Panc1 (cell line): ENCODE measurements around the gene ZNF398. TPM values are rescaled to one million over a fixed set of nuclear protein-coding genes. Genes with fewer than 3 reads are reported as not detected.

Experiments used
- ATAC-seq: fragments of 200-7000 bp; cut with Tn5 transposase; 2 replicates; pipeline ENCODE4 v1.9.1; 2020; ENCODE audit warnings: mild to moderate bottlenecking, moderate library complexity
- BruUV-seq: library from RNA; stranded (reverse); fragments of 400-500 nt; replicated peaks from 2 replicates; lab custom pipeline; 2021; lab: Mats Ljungman, UMichigan
- CTCF ChIA-PET: fragments of 300-600 bp; sonication (Branson Sonifier 250); formaldehyde crosslinking; loops from one replicate; lab custom pipeline; 2022; ENCODE audit warnings: antibody characterized with exemption; lab: Charles Lee
- POLR2A ChIA-PET: fragments of 300-600 bp; sonication (Branson Sonifier 250); formaldehyde crosslinking; loops from one replicate; lab custom pipeline; 2022; ENCODE audit warnings: antibody characterized with exemption; lab: Charles Lee
- DNase-seq: peaks from one replicate; pipeline ENCODE4 v3.0.0-alpha.2; 2010; ENCODE audit warnings: low read depth, low spot score
- H3K27ac ChIP-seq: 2 replicates; pipeline ENCODE4 v1.5.1; 2011; ENCODE audit warnings: mild to moderate bottlenecking, low read length, inconsistent platforms
- H3K27me3 ChIP-seq: fragments of 200-500 bp; sonication (Bioruptor generic); 2 replicates; pipeline ENCODE4 v1.6.0; 2014; ENCODE audit warnings: low read length, inconsistent platforms; ENCODE audit not compliant: control insufficient read depth, insufficient read depth
- H3K36me3 ChIP-seq: fragments of 200-500 bp; sonication (Bioruptor generic); 2 replicates; pipeline ENCODE4 v1.5.1; 2014; ENCODE audit warnings: inconsistent platforms, mild to moderate bottlenecking, low read length, moderate library complexity; ENCODE audit not compliant: control insufficient read depth, insufficient read depth
- H3K4me1 ChIP-seq: 2 replicates; pipeline ENCODE4 v1.5.1; 2011; ENCODE audit warnings: inconsistent platforms, mild to moderate bottlenecking, low read length, moderate library complexity; ENCODE audit not compliant: control insufficient read depth, insufficient read depth
- H3K4me3 ChIP-seq, 2 experiments: 2 replicates each; pipeline ENCODE4 v1.5.1; 2011 to 2012; ENCODE audit warnings: low read depth in 2 of 2, low read length in 2 of 2, mild to moderate bottlenecking in 2 of 2, inconsistent platforms in 1 of 2, moderate library complexity in 1 of 2
- H3K9me3 ChIP-seq: fragments of 200-500 bp; sonication (Bioruptor generic); 2 replicates; pipeline ENCODE4 v1.5.1; 2014; ENCODE audit warnings: low read depth, mild to moderate bottlenecking, inconsistent platforms, low read length, moderate library complexity; ENCODE audit not compliant: control insufficient read depth, insufficient read depth
- CTCF ChIP-seq: fragments of 450-650 bp; IDR thresholded peaks from 2 replicates; pipeline ENCODE4 v1.5.1; 2017; ENCODE audit warnings: mild to moderate bottlenecking
- POLR2AphosphoS5 ChIP-seq: IDR thresholded peaks from 2 replicates; pipeline ENCODE4 v1.6.1; 2012; ENCODE audit warnings: mild to moderate bottlenecking, low read depth, low read length, moderate library complexity
- REST ChIP-seq, 2 experiments: IDR thresholded peaks; 2 replicates each; pipeline ENCODE4 v1.6.1; 2011 to 2012; ENCODE audit warnings: low read depth in 2 of 2, control low read depth in 1 of 2, low read length in 1 of 2, mild to moderate bottlenecking in 1 of 2, moderate library complexity in 1 of 2; ENCODE audit not compliant: insufficient read depth in 1 of 2
- SIN3A ChIP-seq: IDR thresholded peaks from 2 replicates; pipeline ENCODE4 v1.6.1; 2012; ENCODE audit warnings: low read depth, mild to moderate bottlenecking, low read length, moderate library complexity, borderline replicate concordance; ENCODE audit not compliant: insufficient read depth
- TCF7L2 ChIP-seq: IDR thresholded peaks from 2 replicates; pipeline ENCODE4 v1.6.1; 2011; ENCODE audit warnings: mild to moderate bottlenecking, low read depth, low read length, inconsistent platforms
- in situ Hi-C: cut with HindIII; loops from 2 replicates; pipeline ENCODE4 v1.10.0; 2016; ENCODE audit warnings: low sequenced_read_pairs, low pct_unique_long_range_greater_than_20kb
- intact Hi-C: fragments of 100-400 bp; cut with micrococcal nuclease; formaldehyde crosslinking; loops from one replicate; pipeline ENCODE4 v1.10.0; 2022; ENCODE audit not compliant: unreplicated experiment
- total RNA-seq: library from RNA; stranded (reverse); gene quantifications from one replicate; pipeline ENCODE4 v1.2.1, GENCODE V29; 2021; ENCODE audit not compliant: unreplicated experiment

ZNF398 gene
- total RNA-seq, 1 experiment from 2014 or later = 14.1 TPM

DNA sequence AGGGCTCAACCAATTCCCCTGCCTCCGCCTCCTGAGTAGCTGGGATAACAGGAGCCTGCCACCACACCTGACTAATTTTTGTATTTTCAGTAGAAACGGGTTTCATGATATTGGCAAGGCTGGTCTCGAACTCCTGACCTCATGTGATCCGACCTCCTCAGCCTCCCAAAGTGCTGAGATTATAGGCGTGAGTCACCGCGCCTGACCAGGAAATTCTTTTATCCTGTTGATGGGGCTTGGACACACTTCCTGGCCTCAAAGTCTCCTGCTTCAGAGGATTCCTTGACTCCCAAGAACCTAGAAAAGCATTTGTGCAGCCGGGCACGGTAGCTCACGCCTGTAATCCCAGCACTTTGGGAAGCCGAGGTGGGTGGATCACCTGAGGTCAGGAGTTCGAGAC, 37.3 kb upstream of the ZNF398 start:
- Histone ChIP-seq H3K4me3 (no peak overlapping the region), H3K36me3 (no peaks in the 10 kb centered on the region), H3K4me1 (no peaks in the 10 kb centered on the region), H3K9me3 (no peaks in the 10 kb centered on the region), H3K27ac (no peak overlapping the region), H3K27me3 (no peaks in the 10 kb centered on the region)
- POLR2A ChIA-PET = no interaction called here
- no TSS peak for BruUV-seq
- in situ Hi-C loops (no loop called here), intact Hi-C loops (no loop called here)
- DNase-seq = no peak
- TF ChIP-seq REST (IDR thresholded peaks at IDR 0.05; ENCODE audit: insufficient read depth in 1 of 2, low read depth in 2 of 2, low read length in 1 of 2) (no peak), SIN3A (no peak), POLR2AphosphoS5 (no peak), TCF7L2 (no peak), CTCF (no peak)
- CTCF ChIA-PET = no interaction called here
- no peak for ATAC-seq

GRCh38 chr7:149125189-149125862, 21.9 kb upstream of the ZNF398 start:
- no peaks in the 10 kb centered on the region for H3K27me3 ChIP-seq
- BruUV-seq = TSS peak; percentile 87
- CTCF ChIA-PET = interaction anchor here (0.6 to 1.0 kb wide), 3 partner anchors 22 to 107 kb away, joined by 3 to 4 read pairs (median 3); partner anchors contain the start of gene ZNF398
- ATAC-seq = no peak
- TF ChIP-seq CTCF (no peak), TCF7L2 (no peak), POLR2AphosphoS5 (no peak), REST (IDR thresholded peaks at IDR 0.05; ENCODE audit: insufficient read depth in 1 of 2, low read depth in 2 of 2, low read length in 1 of 2) (no peak), SIN3A (no peak)
- POLR2A ChIA-PET = no interaction called here
- H3K36me3 ChIP-seq = peaks cover 3% of the 10 kb centered on the region; the same call in 1 of the 2 replicates
- peak overlapping the region; percentile 86 to 88 for H3K4me3 ChIP-seq
- H3K27ac ChIP-seq = peak overlapping the region; percentile 86
- in situ Hi-C loops = no loop called here
- DNase-seq = no peak
- peaks cover 5% of the 10 kb centered on the region for H3K4me1 ChIP-seq
- H3K9me3 ChIP-seq = peaks cover 2% of the 10 kb centered on the region; the same call in 1 of the 2 replicates
- intact Hi-C loops = no loop called here
